Natural killer cell (primary cell): ENCODE measurements around the gene TMEM107. TPM values are rescaled to one million over a fixed set of nuclear protein-coding genes. Genes with fewer than 3 reads are reported as not detected.
A peak's percentile ranks its signal among the peaks of the same experiment; 100 is the strongest.

Experiments
- ATAC-seq, 3 donors: fragments of 150-1000 bp in 2 of 3; fragments of 200-7000 bp in 1 of 3; cut with Tn5 transposase; 1 replicate in 1 of 3; 2 replicates in 2 of 3; pipeline ENCODE4 v1.10.0; 2021; ENCODE audit warnings: mild to moderate bottlenecking in 2 of 3, moderate library complexity in 2 of 3
- DNase-seq, 2 donors: peaks; one replicate each; pipeline versions ENCODE4 v3.0.0 to v3.0.0-alpha.2; 2013 to 2021; ENCODE audit warnings: mixed read lengths in 1 of 2
- H3K27ac ChIP-seq: one replicate; pipeline ENCODE4 v1.5.1; 2013; ENCODE audit warnings: mild to moderate bottlenecking, low read length
- H3K27me3 ChIP-seq: one replicate; pipeline ENCODE4 v1.6.1; 2013; ENCODE audit warnings: low read length; ENCODE audit not compliant: control insufficient read depth, insufficient read depth
- H3K36me3 ChIP-seq: one replicate; pipeline ENCODE4 v1.6.1; 2013; ENCODE audit warnings: low read length; ENCODE audit not compliant: control insufficient read depth, insufficient read depth
- H3K4me1 ChIP-seq: one replicate; pipeline ENCODE4 v1.6.1; 2013; ENCODE audit warnings: low read length; ENCODE audit not compliant: control insufficient read depth, insufficient read depth
- H3K4me3 ChIP-seq: one replicate; pipeline ENCODE4 v1.5.1; 2013; ENCODE audit warnings: low read length
- H3K9me3 ChIP-seq: one replicate; pipeline ENCODE4 v1.6.1; 2013; ENCODE audit warnings: low read length; ENCODE audit not compliant: control insufficient read depth, insufficient read depth
- H3K27ac Mint-ChIP-seq, 2 donors: one replicate each; pipeline ENCODE4 v1.8.0; 2022; ENCODE audit warnings: mild to moderate bottlenecking in 2 of 2, mixed read lengths in 2 of 2, moderate library complexity in 1 of 2
- H3K27me3 Mint-ChIP-seq, 2 donors: one replicate each; pipeline ENCODE4 v1.8.0; 2022; ENCODE audit warnings: low read depth in 2 of 2, mixed read lengths in 2 of 2
- H3K36me3 Mint-ChIP-seq: one replicate; pipeline ENCODE4 v1.8.0; 2022; ENCODE audit warnings: mixed read lengths
- H3K4me1 Mint-ChIP-seq, 2 donors: one replicate each; pipeline ENCODE4 v1.8.0; 2022; ENCODE audit warnings: mixed read lengths in 2 of 2
- H3K4me3 Mint-ChIP-seq: one replicate; pipeline ENCODE4 v1.8.0; 2022; ENCODE audit warnings: mild to moderate bottlenecking, moderate library complexity, mixed read lengths
- H3K9me3 Mint-ChIP-seq, 2 donors: one replicate each; pipeline ENCODE4 v1.8.0; 2022; ENCODE audit warnings: mixed read lengths in 2 of 2
- WGBS: methylation state at CpG from one replicate; pipeline ENCODE4 v1.1.7; 2013; ENCODE audit warnings: missing lambda C conversion rate; ENCODE audit not compliant: insufficient coverage; 5-methylcytosine and 5-hydroxymethylcytosine counted together
- intact Hi-C: fragments of 100-400 bp; cut with micrococcal nuclease; formaldehyde crosslinking; loops from one replicate; pipeline ENCODE4 v1.14.2; 2022
- total RNA-seq, 4 donors: library from RNA; stranded (reverse); fragments of 120-200 nt in 1 of 4; gene quantifications; one replicate each; pipeline versions ENCODE4 v1.2.3 to v1.2.4, GENCODE V29; 2013 to 2022
- TF ChIP-seq, protein P1 (sequence below): fragments of 200-600 bp; IDR thresholded peaks from one replicate; pipeline ENCODE4 v1.8.0; 2022; ENCODE audit warnings: antibody characterized with exemption

The TMEM107 gene
- total RNA-seq, 3 donors from 2014 or later (not counting 1 experiment from before 2014, with no cell fraction given), result 48.9 to 101 (median 96.1) TPM

DNA sequence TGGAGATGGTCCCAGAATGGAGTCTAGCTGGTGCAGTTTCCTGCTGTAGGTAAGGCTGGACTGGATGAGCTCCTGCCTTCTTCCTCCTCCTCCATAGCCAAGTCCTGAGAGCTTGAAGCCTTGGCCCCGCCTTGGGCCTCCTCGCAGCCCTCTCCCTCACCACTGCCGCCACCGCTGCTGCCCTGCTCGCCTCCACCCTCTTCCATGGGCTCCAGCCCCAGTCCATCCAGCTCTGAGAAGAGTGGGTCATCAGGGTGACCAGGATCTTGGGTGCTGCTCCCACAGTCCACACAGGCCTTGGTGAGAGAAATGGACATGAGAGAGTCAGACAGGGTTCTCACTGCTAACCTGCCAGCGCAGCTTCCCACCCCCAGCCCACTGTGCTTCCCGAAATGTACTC, 35.1 kb downstream of the TMEM107 start:
- H3K4me3 ChIP-seq, result no peak overlapping the region
- peak overlapping the region; percentile 74 for H3K4me3 Mint-ChIP-seq
- H3K4me1 ChIP-seq, result peaks cover 28% of the 10 kb centered on the region
- H3K27me3 ChIP-seq, result no peaks in the 10 kb centered on the region
- no peak overlapping the region for H3K27ac Mint-ChIP-seq
- H3K9me3 Mint-ChIP-seq, result no peaks in the 10 kb centered on the region
- TF ChIP-seq, protein P1, sequence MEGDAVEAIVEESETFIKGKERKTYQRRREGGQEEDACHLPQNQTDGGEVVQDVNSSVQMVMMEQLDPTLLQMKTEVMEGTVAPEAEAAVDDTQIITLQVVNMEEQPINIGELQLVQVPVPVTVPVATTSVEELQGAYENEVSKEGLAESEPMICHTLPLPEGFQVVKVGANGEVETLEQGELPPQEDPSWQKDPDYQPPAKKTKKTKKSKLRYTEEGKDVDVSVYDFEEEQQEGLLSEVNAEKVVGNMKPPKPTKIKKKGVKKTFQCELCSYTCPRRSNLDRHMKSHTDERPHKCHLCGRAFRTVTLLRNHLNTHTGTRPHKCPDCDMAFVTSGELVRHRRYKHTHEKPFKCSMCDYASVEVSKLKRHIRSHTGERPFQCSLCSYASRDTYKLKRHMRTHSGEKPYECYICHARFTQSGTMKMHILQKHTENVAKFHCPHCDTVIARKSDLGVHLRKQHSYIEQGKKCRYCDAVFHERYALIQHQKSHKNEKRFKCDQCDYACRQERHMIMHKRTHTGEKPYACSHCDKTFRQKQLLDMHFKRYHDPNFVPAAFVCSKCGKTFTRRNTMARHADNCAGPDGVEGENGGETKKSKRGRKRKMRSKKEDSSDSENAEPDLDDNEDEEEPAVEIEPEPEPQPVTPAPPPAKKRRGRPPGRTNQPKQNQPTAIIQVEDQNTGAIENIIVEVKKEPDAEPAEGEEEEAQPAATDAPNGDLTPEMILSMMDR, result no peak
- intact Hi-C loops, result no loop called here
- H3K4me1 Mint-ChIP-seq, result peaks cover 0 to 9% of the 10 kb centered on the region in 2 donors
- ATAC-seq (no peak), DNase-seq (peak; percentile 20 to 28)
- peaks cover 41% of the 10 kb centered on the region for H3K36me3 ChIP-seq
- WGBS, result 97% methylated on average over 7 of the region's 7 CpGs
- H3K36me3 Mint-ChIP-seq, result no peaks in the 10 kb centered on the region
- no peaks in the 10 kb centered on the region for H3K9me3 ChIP-seq
- H3K27ac ChIP-seq, result no peak overlapping the region
- no peaks in the 10 kb centered on the region for H3K27me3 Mint-ChIP-seq

DNA sequence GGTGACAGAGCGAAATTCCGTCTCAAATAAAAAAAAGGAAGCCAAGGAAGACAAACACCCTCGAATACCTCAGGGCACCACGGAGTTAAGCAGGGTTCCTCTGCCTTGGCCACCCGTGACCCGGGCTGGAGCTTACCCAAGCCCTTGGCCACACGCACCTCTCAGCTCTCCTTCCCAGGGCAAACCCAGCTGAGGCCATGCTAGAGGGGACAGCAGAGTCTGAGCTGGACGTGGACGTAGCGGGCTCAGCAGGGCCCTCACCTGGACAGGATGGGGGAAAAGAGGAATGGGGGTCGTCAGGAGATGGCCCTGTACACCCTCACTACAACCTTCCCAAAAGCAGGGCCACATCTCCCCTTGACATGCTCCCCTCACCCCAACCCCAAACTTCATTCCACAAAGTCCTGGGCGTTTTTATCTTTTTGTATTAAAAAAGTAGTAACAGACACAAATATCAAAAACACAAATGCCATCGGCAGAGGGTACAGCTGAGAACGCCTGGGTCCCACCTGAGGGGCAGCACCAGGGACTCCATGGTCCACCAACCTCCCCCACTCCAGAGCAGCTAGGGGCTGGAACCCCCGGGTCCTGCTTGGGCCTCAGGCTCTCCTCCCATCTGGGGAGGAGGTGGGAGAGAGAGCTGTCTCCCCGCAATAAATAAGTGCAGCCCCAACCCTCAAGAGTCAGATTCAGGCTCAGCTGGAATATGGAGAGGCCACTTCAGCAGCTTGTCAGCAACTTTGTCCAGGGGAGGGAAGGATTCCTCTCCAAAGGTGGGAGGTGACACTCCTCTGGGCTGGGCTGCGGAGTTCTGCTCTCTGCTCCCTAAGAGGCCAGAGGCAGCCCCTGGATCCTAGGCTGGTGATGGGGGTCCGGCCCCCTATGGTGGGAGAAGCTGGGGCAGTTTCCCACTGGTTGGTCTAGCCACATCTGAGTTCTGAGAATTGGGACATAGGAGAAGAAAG, 35.8 kb downstream of the TMEM107 start:
- Mint-ChIP-seq H3K36me3 (no peaks in the 10 kb centered on the region), H3K4me1 (peaks cover 0 to 7% of the 10 kb centered on the region in 2 donors), H3K9me3 (no peaks in the 10 kb centered on the region), H3K4me3 (peak overlapping the region; percentile 74), H3K27me3 (no peaks in the 10 kb centered on the region), H3K27ac (no peak overlapping the region)
- H3K27me3 ChIP-seq, result no peaks in the 10 kb centered on the region
- intact Hi-C loops, result no loop called here
- ATAC-seq (no peak), DNase-seq (peak; percentile 20 to 41)
- no peaks in the 10 kb centered on the region for H3K9me3 ChIP-seq
- TF ChIP-seq, protein P1, result no peak
- H3K4me1 ChIP-seq, result peaks cover 28% of the 10 kb centered on the region
- H3K36me3 ChIP-seq, result peaks cover 34% of the 10 kb centered on the region
- H3K27ac ChIP-seq, result no peak overlapping the region
- H3K4me3 ChIP-seq, result no peak overlapping the region
- WGBS, result 96% methylated on average over 15 of the region's 18 CpGs

DNA sequence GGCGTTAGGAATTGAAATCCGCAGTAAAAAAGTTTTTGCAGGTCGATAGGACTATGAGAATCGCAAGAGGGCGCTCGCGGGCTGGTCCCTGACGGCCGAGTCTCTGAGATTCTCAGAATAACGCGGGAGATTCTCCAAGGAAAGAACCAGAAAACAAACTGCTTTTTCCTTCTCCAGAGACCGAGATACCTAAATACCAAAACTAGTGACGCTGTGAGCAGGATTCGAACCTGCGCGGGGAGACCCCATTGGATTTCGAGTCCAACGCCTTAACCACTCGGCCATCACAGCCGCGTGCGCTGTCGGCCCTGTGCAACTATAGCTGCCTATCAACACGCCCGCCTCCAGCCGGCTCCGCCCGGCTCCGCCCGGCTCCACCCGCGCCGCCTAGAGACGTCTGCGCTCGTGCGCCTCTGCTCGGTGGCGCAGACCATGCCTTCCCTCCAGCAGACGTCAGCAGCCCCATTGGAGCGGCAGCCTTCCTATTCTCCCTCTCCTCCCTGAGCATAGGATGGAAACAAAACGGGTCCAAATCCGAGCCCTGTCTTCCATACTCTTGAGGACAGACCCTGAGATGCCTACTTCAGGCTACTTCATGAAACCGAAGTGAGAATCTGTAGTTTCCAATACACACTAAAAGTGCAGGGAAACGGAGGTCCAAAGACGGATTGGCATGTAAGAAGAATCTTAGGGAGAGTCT, 37.4 kb downstream of the TMEM107 start:
- H3K4me1 Mint-ChIP-seq, result peaks cover 0 to 3% of the 10 kb centered on the region in 2 donors
- H3K27me3 ChIP-seq, result no peaks in the 10 kb centered on the region
- no peaks in the 10 kb centered on the region for H3K9me3 Mint-ChIP-seq
- peaks cover 25% of the 10 kb centered on the region for H3K36me3 ChIP-seq
- ATAC-seq (peak; percentile 83 to 96 (median 85)), DNase-seq (peak; percentile 96 to 98)
- intact Hi-C loops, result loop anchor here (1.0 to 5.0 kb wide), 8 partner anchors 12 to 907 kb away; partner anchors contain the start of gene DVL2
- TF ChIP-seq, protein P1, result peak; percentile 93
- peak overlapping the region; percentile 65 for H3K4me3 ChIP-seq
- H3K9me3 ChIP-seq, result no peaks in the 10 kb centered on the region
- H3K27me3 Mint-ChIP-seq, result no peaks in the 10 kb centered on the region
- H3K4me3 Mint-ChIP-seq, result no peak overlapping the region
- H3K27ac Mint-ChIP-seq, result no peak overlapping the region
- WGBS, result under 1% methylated on average over 46 of the region's 46 CpGs
- H3K4me1 ChIP-seq, result peaks cover 28% of the 10 kb centered on the region
- H3K27ac ChIP-seq, result peak overlapping the region; percentile 96
- no peaks in the 10 kb centered on the region for H3K36me3 Mint-ChIP-seq
